DLD1 (cell line): ENCODE measurements around the gene ADAMTS3.

Experiments used
- in situ Hi-C: cut with HindIII; loops from 2 replicates; pipeline ENCODE4 v1.10.0; 2017; ENCODE audit warnings: low sequenced_read_pairs

ADAMTS3 gene

DNA sequence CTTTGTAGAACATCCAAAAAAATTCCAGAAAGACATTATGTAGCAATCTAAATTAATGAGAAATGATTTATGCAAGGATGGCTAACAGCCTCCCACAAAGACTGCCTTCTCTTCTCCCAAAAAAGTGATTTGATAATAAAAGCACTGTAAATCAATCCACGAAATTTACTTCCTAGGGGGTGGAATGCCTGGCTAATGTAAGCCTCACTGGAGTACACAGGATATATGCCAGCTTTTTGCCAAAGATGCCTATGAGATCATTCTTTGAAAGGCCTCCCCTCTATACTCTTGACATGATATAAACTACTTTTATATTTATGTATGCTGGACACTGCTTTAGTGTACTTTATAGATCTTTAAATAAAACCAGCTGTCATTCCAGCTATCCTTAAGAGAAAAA, 211.1 kb downstream of the ADAMTS3 start:
- in situ Hi-C loops, result no loop called here

- in situ Hi-C loops, result no loop called here
Observed at GRCh38 chr4:72352711-72353110, 216.3 kb downstream of the ADAMTS3 start.

- in situ Hi-C loops, result no loop called here
Observed at GRCh38 chr4:72351521-72351920, 217.5 kb downstream of the ADAMTS3 start.

DNA sequence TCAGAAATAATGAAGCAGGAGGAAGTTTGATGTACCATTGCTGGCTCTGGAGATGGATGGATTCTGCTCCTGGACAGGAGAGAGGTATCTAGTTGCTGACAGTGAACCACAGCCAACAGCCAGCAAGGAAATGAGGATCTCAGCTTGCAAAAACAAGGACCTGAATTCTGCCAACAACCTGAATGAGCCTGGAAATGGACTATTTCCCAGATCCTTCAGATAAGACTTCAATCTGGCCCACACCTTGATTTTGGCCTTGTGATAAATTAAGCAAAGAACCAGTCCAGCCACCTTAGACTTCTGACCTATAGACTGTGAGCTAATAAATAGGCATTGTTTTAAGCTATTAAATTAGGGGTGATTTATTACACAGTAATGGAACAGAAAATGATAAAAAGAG, 220.3 kb downstream of the ADAMTS3 start:
- in situ Hi-C loops, result no loop called here

GRCh38 chr4:72344418-72344817, 224.6 kb downstream of the ADAMTS3 start:
- in situ Hi-C loops, result no loop called here

DNA sequence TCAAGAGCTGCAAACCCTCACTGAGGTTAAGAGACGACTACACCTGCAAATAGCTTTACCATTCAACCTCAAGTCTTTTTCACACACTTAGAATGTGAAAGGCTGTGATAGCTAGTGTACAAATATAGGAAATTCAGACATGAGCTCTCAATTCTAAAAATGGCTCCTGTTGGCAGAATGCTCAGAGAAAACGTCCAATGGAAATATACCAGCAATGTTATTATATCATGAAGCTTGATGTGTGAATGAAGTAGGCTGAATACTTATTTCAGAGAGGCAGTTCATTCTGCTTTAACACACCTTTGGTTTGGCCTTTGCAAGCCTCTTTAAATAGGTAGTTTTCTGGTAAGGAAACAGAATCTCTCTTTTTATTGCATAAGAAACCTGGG, 227.6 kb downstream of the ADAMTS3 start:
- in situ Hi-C loops, result no loop called here

GRCh38 chr4:72340803-72341431, 228.1 kb downstream of the ADAMTS3 start:
- in situ Hi-C loops, result no loop called here

DNA sequence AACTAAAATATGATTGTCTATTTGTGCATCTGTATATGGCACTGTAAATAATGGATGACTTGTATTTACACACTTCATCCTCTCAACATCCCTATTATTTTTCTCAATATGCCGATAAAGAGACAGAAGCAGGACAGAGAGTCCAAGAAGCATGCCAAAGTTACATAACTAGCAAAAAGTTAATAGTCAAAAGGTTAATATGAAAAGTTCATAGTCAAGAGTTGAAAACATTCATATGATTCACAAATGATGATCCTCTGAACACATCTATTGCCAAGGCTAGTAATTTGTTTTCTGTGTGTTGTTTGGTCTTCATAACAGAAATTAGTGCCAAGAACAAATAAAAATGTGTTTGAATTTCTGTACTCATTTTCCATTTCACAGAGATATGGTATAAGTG, 231.0 kb downstream of the ADAMTS3 start:
- in situ Hi-C loops, result no loop called here

- in situ Hi-C loops, result no loop called here
Observed at GRCh38 chr4:72330381-72330780, 238.6 kb downstream of the ADAMTS3 start.

- in situ Hi-C loops, result no loop called here
Observed at GRCh38 chr4:72326692-72327632, 242.1 kb downstream of the ADAMTS3 start.

DNA sequence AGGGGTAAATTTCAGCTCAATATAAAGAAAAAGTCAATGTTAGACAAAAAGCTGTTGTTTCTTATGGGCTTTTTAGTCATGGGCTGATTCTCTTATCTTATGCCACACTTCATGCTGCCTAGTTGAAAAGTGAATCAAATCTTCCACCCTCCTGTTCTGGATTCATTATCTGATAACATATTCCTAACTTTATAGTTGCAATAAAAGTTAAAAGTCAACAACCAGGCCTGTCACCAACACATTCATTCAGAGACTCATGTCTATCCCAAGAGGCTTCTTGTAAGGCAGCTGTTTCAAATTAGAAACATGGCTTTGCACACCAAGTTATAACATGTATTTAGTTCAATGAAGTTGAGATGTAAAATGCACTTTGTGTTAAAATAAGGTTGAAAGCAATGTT, 243.8 kb downstream of the ADAMTS3 start:
- in situ Hi-C loops, result no loop called here

- in situ Hi-C loops, result no loop called here
Observed at GRCh38 chr4:72323227-72323626, 245.8 kb downstream of the ADAMTS3 start.

DNA sequence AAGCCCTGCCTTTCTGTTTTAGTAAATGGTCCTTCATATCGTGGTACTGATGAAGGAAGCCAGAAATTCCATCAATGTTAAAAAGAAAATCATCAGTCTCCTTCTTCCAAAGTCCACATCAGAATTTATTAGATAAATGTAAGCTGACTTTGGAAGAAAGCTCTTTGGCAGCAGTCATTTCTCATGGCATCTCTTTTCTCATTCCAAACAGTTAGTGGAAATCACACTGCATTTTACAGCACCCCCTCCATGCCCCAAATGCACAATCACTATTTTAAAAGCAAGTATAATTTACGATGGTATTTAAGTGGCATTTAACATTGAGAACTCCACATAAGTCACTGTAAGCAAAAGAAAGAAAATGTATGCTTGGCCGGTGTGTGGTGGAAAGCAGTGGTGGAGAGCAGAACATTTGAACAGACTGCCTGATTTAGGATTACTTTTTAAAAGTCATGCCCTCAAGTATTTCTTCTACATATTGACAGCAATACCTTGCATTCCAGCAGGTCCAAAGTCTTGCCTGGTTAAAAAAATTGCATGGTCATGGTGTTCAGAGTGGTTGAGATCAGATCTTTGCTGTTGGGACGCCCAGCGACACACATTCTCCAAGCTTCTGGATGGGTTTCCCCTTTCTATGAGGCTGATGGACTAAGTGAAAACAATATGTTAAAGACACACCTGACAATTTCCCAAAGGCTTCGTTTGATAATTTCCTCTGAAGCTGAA, 248.6 kb downstream of the ADAMTS3 start:
- in situ Hi-C loops, result no loop called here

GRCh38 chr4:72319601-72320021, 249.4 kb downstream of the ADAMTS3 start:
- in situ Hi-C loops, result no loop called here

GRCh38 chr4:72318421-72319170, 250.4 kb downstream of the ADAMTS3 start:
- in situ Hi-C loops, result no loop called here

- in situ Hi-C loops, result no loop called here
Observed at GRCh38 chr4:72314869-72315268, 254.2 kb downstream of the ADAMTS3 start.

DNA sequence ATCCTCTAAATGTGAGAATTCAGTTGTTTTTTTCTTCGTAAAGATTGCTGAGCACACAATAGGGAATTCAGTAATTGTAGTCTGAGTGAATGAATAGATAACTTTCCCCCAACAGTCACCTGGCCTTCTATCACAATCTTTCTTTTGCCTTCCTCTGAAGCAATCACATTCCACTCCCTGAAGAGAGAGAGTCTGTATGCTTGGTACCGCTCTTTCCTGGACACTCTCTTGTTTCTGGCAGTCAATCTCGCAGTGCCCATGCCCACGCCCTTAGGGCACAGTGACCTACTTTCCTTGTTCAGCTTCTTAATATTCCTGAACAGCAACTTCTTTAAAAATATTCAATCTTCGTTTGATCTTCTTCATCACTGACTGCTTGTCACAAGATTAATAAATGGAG, 255.9 kb downstream of the ADAMTS3 start:
- in situ Hi-C loops, result no loop called here

DNA sequence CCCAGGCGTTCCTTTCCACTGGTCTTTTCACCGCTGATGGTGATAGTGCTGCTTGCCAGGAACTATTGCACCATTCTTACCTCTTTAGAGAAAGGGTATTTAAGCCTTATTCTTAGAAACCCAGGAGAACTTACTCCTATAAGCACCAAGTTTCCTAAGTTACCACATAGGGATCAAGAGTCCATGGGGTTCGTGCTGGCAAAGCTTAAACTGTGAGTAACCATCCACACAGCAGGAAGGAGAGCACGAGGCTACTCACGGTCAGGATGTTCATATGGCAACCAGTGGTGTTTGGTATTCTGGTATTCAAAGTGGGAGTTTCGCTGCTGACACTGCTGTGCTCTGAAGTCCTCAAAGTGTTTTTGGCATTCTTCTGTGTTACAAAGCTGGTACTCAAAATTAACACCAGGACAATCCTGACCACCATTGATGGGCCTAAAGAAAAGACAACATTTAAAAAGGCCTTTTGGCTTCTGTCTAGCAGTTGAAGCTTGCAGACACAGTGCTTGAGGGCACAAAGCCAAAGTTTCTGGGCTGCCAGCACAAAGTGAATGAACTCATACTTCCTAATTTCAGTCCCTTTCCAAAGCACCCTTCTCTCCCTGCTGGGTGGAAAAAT, 256.9 kb downstream of the ADAMTS3 start:
- in situ Hi-C loops, result no loop called here

DNA sequence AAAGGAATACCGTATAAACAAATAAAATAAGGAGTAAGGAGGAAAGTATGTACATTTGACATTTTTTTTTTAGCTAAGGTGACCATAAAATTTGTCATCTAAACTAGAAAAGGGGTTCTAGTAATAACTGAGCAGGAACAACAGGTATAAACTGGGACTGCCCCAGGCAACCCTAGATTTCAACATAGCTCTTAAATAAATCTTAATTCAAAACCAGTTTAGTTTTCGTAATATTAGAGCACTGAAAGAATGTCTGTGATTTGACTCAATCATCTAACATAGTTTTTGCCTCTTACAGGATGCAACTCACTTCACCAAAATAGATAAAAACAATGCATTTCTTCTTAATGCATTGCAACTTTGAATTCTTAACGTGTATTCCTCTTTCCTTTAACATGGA, 257.7 kb downstream of the ADAMTS3 start:
- in situ Hi-C loops, result no loop called here

DNA sequence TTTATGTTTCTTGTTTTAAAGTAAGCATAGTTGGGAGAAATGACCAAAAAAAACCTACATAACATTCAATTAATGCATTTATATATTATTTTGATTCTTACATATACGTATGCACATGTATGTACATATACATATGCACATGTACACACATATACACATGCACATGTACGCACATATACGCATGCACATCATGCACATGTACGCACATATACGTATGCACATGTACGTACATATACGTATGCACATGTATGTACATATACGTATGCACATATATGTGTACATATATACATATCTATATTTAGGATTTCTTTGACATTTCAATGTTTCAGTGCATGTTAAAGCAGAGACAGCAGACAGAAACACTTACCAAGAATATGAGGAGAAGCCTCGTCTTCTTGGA, 263.4 kb downstream of the ADAMTS3 start:
- in situ Hi-C loops, result no loop called here
